Panc1 (cell line): ENCODE results near the gene MTFMT. TPM values are rescaled to one million over a fixed set of nuclear protein-coding genes. Genes with fewer than 3 reads are reported as not detected.

ENCODE experiments used
- ATAC-seq: fragments of 200-7000 bp; cut with Tn5 transposase; 2 replicates; pipeline ENCODE4 v1.9.1; 2020; ENCODE audit warnings: mild to moderate bottlenecking, moderate library complexity
- BruUV-seq: library from RNA; stranded (reverse); fragments of 400-500 nt; replicated peaks from 2 replicates; lab custom pipeline; 2021; lab: Mats Ljungman, UMichigan
- CTCF ChIA-PET: fragments of 300-600 bp; sonication (Branson Sonifier 250); formaldehyde crosslinking; loops from one replicate; lab custom pipeline; 2022; ENCODE audit warnings: antibody characterized with exemption; lab: Charles Lee
- POLR2A ChIA-PET: fragments of 300-600 bp; sonication (Branson Sonifier 250); formaldehyde crosslinking; loops from one replicate; lab custom pipeline; 2022; ENCODE audit warnings: antibody characterized with exemption; lab: Charles Lee
- DNase-seq: peaks from one replicate; pipeline ENCODE4 v3.0.0-alpha.2; 2010; ENCODE audit warnings: low read depth, low spot score
- H3K27ac ChIP-seq: 2 replicates; pipeline ENCODE4 v1.5.1; 2011; ENCODE audit warnings: mild to moderate bottlenecking, low read length, inconsistent platforms
- H3K27me3 ChIP-seq: fragments of 200-500 bp; sonication (Bioruptor generic); 2 replicates; pipeline ENCODE4 v1.6.0; 2014; ENCODE audit warnings: low read length, inconsistent platforms; ENCODE audit not compliant: control insufficient read depth, insufficient read depth
- H3K36me3 ChIP-seq: fragments of 200-500 bp; sonication (Bioruptor generic); 2 replicates; pipeline ENCODE4 v1.5.1; 2014; ENCODE audit warnings: inconsistent platforms, mild to moderate bottlenecking, low read length, moderate library complexity; ENCODE audit not compliant: control insufficient read depth, insufficient read depth
- H3K4me1 ChIP-seq: 2 replicates; pipeline ENCODE4 v1.5.1; 2011; ENCODE audit warnings: inconsistent platforms, mild to moderate bottlenecking, low read length, moderate library complexity; ENCODE audit not compliant: control insufficient read depth, insufficient read depth
- H3K4me3 ChIP-seq, 2 experiments: 2 replicates each; pipeline ENCODE4 v1.5.1; 2011 to 2012; ENCODE audit warnings: low read depth in 2 of 2, low read length in 2 of 2, mild to moderate bottlenecking in 2 of 2, inconsistent platforms in 1 of 2, moderate library complexity in 1 of 2
- H3K9me3 ChIP-seq: fragments of 200-500 bp; sonication (Bioruptor generic); 2 replicates; pipeline ENCODE4 v1.5.1; 2014; ENCODE audit warnings: low read depth, mild to moderate bottlenecking, inconsistent platforms, low read length, moderate library complexity; ENCODE audit not compliant: control insufficient read depth, insufficient read depth
- POLR2AphosphoS5 ChIP-seq: IDR thresholded peaks from 2 replicates; pipeline ENCODE4 v1.6.1; 2012; ENCODE audit warnings: mild to moderate bottlenecking, low read depth, low read length, moderate library complexity
- SIN3A ChIP-seq: IDR thresholded peaks from 2 replicates; pipeline ENCODE4 v1.6.1; 2012; ENCODE audit warnings: low read depth, mild to moderate bottlenecking, low read length, moderate library complexity, borderline replicate concordance; ENCODE audit not compliant: insufficient read depth
- TCF7L2 ChIP-seq: IDR thresholded peaks from 2 replicates; pipeline ENCODE4 v1.6.1; 2011; ENCODE audit warnings: mild to moderate bottlenecking, low read depth, low read length, inconsistent platforms
- in situ Hi-C: cut with HindIII; loops from 2 replicates; pipeline ENCODE4 v1.10.0; 2016; ENCODE audit warnings: low sequenced_read_pairs, low pct_unique_long_range_greater_than_20kb
- intact Hi-C: fragments of 100-400 bp; cut with micrococcal nuclease; formaldehyde crosslinking; loops from one replicate; pipeline ENCODE4 v1.10.0; 2022; ENCODE audit not compliant: unreplicated experiment
- total RNA-seq: library from RNA; stranded (reverse); gene quantifications from one replicate; pipeline ENCODE4 v1.2.1, GENCODE V29; 2021; ENCODE audit not compliant: unreplicated experiment
- TF ChIP-seq, protein P1 (sequence below), 2 experiments: IDR thresholded peaks; 2 replicates each; pipeline ENCODE4 v1.6.1; 2011 to 2012; ENCODE audit warnings: low read depth in 2 of 2, control low read depth in 1 of 2, low read length in 1 of 2, mild to moderate bottlenecking in 1 of 2, moderate library complexity in 1 of 2; ENCODE audit not compliant: insufficient read depth in 1 of 2
- TF ChIP-seq, protein P2 (sequence below): fragments of 450-650 bp; IDR thresholded peaks from 2 replicates; pipeline ENCODE4 v1.5.1; 2017; ENCODE audit warnings: mild to moderate bottlenecking

Gene MTFMT
- total RNA-seq, 1 experiment from 2014 or later: 19.4 TPM

DNA sequence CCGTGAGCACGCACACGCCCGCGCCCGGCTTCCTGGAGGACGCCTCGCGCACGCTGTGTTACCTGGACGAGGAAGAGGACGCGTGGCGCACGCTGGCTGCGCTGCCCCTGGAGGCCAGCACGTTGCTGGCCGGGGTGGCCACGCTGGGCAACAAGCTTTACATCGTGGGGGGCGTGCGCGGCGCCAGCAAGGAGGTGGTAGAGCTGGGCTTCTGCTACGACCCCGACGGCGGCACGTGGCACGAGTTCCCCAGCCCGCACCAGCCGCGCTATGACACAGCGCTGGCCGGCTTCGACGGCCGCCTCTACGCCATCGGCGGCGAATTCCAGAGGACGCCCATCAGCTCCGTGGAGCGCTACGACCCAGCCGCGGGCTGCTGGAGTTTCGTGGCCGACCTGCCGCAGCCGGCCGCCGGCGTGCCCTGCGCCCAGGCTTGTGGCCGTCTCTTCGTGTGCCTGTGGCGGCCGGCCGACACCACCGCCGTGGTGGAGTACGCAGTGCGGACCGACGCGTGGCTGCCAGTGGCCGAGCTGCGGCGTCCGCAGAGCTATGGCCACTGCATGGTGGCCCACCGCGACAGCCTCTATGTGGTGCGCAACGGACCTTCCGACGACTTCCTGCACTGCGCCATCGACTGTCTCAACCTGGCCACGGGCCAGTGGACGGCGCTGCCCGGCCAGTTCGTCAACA, 48.0 kb upstream of the MTFMT start:
- ChIA-PET POLR2A (interaction anchor here (1.0 kb wide), 1 partner anchor 22 kb away, joined by 3 read pairs; no protein-coding TSS in a partner anchor), CTCF (interaction anchor here (0.7 to 2.1 kb wide), 4 partner anchors 11 to 199 kb away, joined by 3 to 24 read pairs (median 4); no protein-coding TSS in a partner anchor)
- no peak for DNase-seq
- H3K27ac ChIP-seq: no peak overlapping the region
- peak; percentile 54 for ATAC-seq
- H3K27me3 ChIP-seq: no peaks in the 10 kb centered on the region; the same call in 1 of the 2 replicates
- H3K9me3 ChIP-seq: no peaks in the 10 kb centered on the region
- in situ Hi-C loops (no loop called here), intact Hi-C loops (no loop called here)
- TF ChIP-seq, protein P1, sequence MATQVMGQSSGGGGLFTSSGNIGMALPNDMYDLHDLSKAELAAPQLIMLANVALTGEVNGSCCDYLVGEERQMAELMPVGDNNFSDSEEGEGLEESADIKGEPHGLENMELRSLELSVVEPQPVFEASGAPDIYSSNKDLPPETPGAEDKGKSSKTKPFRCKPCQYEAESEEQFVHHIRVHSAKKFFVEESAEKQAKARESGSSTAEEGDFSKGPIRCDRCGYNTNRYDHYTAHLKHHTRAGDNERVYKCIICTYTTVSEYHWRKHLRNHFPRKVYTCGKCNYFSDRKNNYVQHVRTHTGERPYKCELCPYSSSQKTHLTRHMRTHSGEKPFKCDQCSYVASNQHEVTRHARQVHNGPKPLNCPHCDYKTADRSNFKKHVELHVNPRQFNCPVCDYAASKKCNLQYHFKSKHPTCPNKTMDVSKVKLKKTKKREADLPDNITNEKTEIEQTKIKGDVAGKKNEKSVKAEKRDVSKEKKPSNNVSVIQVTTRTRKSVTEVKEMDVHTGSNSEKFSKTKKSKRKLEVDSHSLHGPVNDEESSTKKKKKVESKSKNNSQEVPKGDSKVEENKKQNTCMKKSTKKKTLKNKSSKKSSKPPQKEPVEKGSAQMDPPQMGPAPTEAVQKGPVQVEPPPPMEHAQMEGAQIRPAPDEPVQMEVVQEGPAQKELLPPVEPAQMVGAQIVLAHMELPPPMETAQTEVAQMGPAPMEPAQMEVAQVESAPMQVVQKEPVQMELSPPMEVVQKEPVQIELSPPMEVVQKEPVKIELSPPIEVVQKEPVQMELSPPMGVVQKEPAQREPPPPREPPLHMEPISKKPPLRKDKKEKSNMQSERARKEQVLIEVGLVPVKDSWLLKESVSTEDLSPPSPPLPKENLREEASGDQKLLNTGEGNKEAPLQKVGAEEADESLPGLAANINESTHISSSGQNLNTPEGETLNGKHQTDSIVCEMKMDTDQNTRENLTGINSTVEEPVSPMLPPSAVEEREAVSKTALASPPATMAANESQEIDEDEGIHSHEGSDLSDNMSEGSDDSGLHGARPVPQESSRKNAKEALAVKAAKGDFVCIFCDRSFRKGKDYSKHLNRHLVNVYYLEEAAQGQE (IDR thresholded peaks at IDR 0.05; ENCODE audit: insufficient read depth in 1 of 2, low read depth in 2 of 2, low read length in 1 of 2): no peak
- TF ChIP-seq POLR2AphosphoS5 (no peak), SIN3A (no peak), TCF7L2 (no peak)
- TF ChIP-seq, protein P2, sequence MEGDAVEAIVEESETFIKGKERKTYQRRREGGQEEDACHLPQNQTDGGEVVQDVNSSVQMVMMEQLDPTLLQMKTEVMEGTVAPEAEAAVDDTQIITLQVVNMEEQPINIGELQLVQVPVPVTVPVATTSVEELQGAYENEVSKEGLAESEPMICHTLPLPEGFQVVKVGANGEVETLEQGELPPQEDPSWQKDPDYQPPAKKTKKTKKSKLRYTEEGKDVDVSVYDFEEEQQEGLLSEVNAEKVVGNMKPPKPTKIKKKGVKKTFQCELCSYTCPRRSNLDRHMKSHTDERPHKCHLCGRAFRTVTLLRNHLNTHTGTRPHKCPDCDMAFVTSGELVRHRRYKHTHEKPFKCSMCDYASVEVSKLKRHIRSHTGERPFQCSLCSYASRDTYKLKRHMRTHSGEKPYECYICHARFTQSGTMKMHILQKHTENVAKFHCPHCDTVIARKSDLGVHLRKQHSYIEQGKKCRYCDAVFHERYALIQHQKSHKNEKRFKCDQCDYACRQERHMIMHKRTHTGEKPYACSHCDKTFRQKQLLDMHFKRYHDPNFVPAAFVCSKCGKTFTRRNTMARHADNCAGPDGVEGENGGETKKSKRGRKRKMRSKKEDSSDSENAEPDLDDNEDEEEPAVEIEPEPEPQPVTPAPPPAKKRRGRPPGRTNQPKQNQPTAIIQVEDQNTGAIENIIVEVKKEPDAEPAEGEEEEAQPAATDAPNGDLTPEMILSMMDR: no peak
- H3K4me1 ChIP-seq: no peaks in the 10 kb centered on the region; the same call in 1 of the 2 replicates
- H3K4me3 ChIP-seq: no peak overlapping the region
- no peaks in the 10 kb centered on the region for H3K36me3 ChIP-seq
- no TSS peak for BruUV-seq

DNA sequence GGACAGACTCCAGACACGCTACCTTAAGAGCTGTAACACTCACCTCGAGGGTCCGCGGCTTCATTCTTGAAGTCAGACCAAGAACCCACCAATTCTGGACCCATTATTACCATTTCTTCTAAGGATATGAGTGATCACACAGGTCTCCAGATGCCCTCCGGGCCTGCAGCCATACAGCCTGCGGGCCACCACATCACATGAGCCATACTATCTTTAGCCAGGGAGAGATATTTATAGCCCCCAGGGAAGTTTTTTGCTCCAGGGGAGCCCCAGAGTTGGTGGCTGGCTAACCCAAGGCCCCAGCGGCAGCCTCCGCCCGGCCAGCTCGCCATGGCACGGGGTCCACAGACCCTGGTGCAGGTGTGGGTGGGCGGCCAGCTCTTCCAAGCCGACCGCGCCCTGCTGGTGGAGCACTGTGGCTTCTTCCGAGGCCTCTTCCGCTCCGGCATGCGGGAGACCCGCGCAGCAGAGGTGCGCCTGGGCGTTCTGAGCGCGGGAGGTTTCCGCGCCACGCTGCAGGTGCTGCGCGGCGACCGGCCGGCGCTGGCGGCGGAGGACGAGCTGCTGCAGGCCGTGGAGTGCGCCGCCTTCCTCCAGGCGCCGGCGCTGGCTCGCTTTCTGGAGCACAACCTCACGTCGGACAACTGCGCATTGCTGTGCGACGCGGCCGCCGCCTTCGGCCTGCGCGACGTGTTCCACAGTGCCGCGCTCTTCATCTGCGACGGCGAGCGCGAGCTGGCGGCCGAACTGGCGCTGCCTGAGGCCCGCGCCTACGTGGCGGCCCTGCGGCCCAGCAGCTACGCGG, 47.2 kb upstream of the MTFMT start, which contains the start of gene KBTBD13:
TSS of gene KBTBD13 (plus strand) at position 261 of the 805 bp plus-strand sequence. CDS start at position 331, 70 bp downstream.
- ATAC-seq: no peak
- POLR2A ChIA-PET: no interaction called here

More for the DNA sequence above, 47.2 kb upstream of the MTFMT start, which contains the start of gene KBTBD13:
- intact Hi-C loops (loop anchor here (1.0 kb wide), 1 partner anchor 8 kb away; no protein-coding TSS in a partner anchor), in situ Hi-C loops (no loop called here)
- Histone ChIP-seq H3K4me3 (no peak within 1 kb of the TSS), H3K4me1 (no peaks in the 10 kb centered on the region; the same call in 1 of the 2 replicates), H3K27me3 (no peaks in the 10 kb centered on the region; the same call in 1 of the 2 replicates), H3K27ac (no peak within 1 kb of the TSS), H3K36me3 (no peaks in the 10 kb centered on the region), H3K9me3 (no peaks in the 10 kb centered on the region)
- TF ChIP-seq, protein P1 (IDR thresholded peaks at IDR 0.05; ENCODE audit: insufficient read depth in 1 of 2, low read depth in 2 of 2, low read length in 1 of 2): no peak
- no peak for TF ChIP-seq SIN3A
- TF ChIP-seq, protein P2: no peak
- TF ChIP-seq POLR2AphosphoS5: no peak
- no peak for TF ChIP-seq TCF7L2
- CTCF ChIA-PET: interaction anchor here (0.7 to 1.7 kb wide), 2 partner anchors 10 to 198 kb away, joined by 3 to 4 read pairs; no protein-coding TSS in a partner anchor
- DNase-seq: no peak
- BruUV-seq: no TSS peak
